ENCODE data around the gene GRM7.

- TF ChIP-seq CTCF (IDR thresholded peaks at IDR 0.05) (no peak), POLR2A (IDR thresholded peaks at IDR 0.05) (no peak)
Observed at GRCh38 chr3:7638103-7638502, 777.2 kb downstream of the GRM7 start.
